GM21619 (cell line): ENCODE measurements around the gene RNF180.
A peak's percentile ranks its signal among the peaks of the same experiment; 100 is the strongest.
"Not testable (repeated sequence)": the region's sequence is repeated elsewhere in the genome, so short reads cannot be mapped to it uniquely, and the experiment has no call there.

Source experiments
- ATAC-seq: cut with Tn5 transposase; IDR thresholded peaks from one replicate; pipeline ENCODE4 v1.9.1; 2021; ENCODE audit not compliant: unreplicated experiment

The RNF180 gene

GRCh38 chr5:64347309-64347708 lies 181.7 kb downstream of the RNF180 start:
- ATAC-seq, result no peak

GRCh38 chr5:64364426-64364825 lies 198.8 kb downstream of the RNF180 start:
- ATAC-seq, result no peak

GRCh38 chr5:64384765-64385164 lies 219.1 kb downstream of the RNF180 start:
- peak; percentile 84 for ATAC-seq

GRCh38 chr5:64397552-64397951 lies 231.9 kb downstream of the RNF180 start:
- ATAC-seq, result no peak

- not testable (repeated sequence) for ATAC-seq
These were observed 233.1 kb downstream of the RNF180 start for GRCh38 chr5:64398735-64399134.

GRCh38 chr5:64407103-64407825 lies 241.6 kb downstream of the RNF180 start:
- not testable (repeated sequence) for ATAC-seq

GRCh38 chr5:64417390-64417789 lies 251.7 kb downstream of the RNF180 start:
- ATAC-seq, result no peak

GRCh38 chr5:64418013-64418412 lies 252.4 kb downstream of the RNF180 start:
- no peak for ATAC-seq
